Thoracic aorta (tissue), 2 donors: ENCODE results near the gene CIROP. TPM values are rescaled to one million over a fixed set of nuclear protein-coding genes. Genes with fewer than 3 reads are reported as not detected.

Experiments
- ATAC-seq: fragments of 150-250 bp; one replicate; pipeline ENCODE4 v1.8.0; 2017; ENCODE audit warnings: low read depth; ENCODE audit not compliant: insufficient number of reproducible peaks, low FRiP score
- DNase-seq: peaks from one replicate; pipeline ENCODE4 v3.0.0-alpha.2; 2020; ENCODE audit warnings: low spot score
- H3K27ac ChIP-seq, 2 donors: fragments of 200-600 bp; sonication (generic); 1 replicate in 1 of 2; 2 replicates in 1 of 2; pipeline ENCODE4 v1.5.1; 2016; ENCODE audit warnings: mild to moderate bottlenecking in 2 of 2, moderate library complexity in 2 of 2
- H3K27me3 ChIP-seq: fragments of 200-600 bp; sonication (generic); replicated peaks from 2 replicates; pipeline ENCODE4 v1.6.0; 2016; ENCODE audit warnings: mild to moderate bottlenecking; ENCODE audit not compliant: insufficient read depth
- H3K36me3 ChIP-seq: fragments of 200-600 bp; sonication (generic); one replicate; pipeline ENCODE4 v1.5.1; 2016
- H3K4me1 ChIP-seq, 2 donors: fragments of 200-600 bp; sonication (generic); 1 replicate in 1 of 2; 2 replicates in 1 of 2; pipeline versions ENCODE4 v1.5.1 to v1.6.0; 2016; ENCODE audit warnings: low read depth in 2 of 2, mild to moderate bottlenecking in 1 of 2; ENCODE audit not compliant: control insufficient read depth in 1 of 2
- H3K4me3 ChIP-seq: fragments of 200-600 bp; sonication (generic); 2 replicates; pipeline ENCODE4 v1.5.1; 2016; ENCODE audit warnings: mild to moderate bottlenecking
- H3K9me3 ChIP-seq: fragments of 200-600 bp; sonication (generic); 2 replicates; pipeline ENCODE4 v1.5.1; 2016
- total RNA-seq, 2 donors: library from RNA; depleted of rRNA; stranded (reverse); fragments of >200 nt; gene quantifications; one replicate each; pipeline versions ENCODE4 v1.1.0 to v1.2.3, GENCODE V29; 2016
- TF ChIP-seq, protein P1 (sequence below): fragments of 200-600 bp; sonication (generic); IDR thresholded peaks from one replicate; pipeline ENCODE4 v1.5.1; 2019; ENCODE audit warnings: antibody characterized with exemption

The CIROP gene, protein sequence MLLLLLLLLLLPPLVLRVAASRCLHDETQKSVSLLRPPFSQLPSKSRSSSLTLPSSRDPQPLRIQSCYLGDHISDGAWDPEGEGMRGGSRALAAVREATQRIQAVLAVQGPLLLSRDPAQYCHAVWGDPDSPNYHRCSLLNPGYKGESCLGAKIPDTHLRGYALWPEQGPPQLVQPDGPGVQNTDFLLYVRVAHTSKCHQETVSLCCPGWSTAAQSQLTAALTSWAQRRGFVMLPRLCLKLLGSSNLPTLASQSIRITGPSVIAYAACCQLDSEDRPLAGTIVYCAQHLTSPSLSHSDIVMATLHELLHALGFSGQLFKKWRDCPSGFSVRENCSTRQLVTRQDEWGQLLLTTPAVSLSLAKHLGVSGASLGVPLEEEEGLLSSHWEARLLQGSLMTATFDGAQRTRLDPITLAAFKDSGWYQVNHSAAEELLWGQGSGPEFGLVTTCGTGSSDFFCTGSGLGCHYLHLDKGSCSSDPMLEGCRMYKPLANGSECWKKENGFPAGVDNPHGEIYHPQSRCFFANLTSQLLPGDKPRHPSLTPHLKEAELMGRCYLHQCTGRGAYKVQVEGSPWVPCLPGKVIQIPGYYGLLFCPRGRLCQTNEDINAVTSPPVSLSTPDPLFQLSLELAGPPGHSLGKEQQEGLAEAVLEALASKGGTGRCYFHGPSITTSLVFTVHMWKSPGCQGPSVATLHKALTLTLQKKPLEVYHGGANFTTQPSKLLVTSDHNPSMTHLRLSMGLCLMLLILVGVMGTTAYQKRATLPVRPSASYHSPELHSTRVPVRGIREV
- 1 to 10 TPM in 1 of 2 donors, not detected in 1; 1.1 TPM for total RNA-seq

DNA sequence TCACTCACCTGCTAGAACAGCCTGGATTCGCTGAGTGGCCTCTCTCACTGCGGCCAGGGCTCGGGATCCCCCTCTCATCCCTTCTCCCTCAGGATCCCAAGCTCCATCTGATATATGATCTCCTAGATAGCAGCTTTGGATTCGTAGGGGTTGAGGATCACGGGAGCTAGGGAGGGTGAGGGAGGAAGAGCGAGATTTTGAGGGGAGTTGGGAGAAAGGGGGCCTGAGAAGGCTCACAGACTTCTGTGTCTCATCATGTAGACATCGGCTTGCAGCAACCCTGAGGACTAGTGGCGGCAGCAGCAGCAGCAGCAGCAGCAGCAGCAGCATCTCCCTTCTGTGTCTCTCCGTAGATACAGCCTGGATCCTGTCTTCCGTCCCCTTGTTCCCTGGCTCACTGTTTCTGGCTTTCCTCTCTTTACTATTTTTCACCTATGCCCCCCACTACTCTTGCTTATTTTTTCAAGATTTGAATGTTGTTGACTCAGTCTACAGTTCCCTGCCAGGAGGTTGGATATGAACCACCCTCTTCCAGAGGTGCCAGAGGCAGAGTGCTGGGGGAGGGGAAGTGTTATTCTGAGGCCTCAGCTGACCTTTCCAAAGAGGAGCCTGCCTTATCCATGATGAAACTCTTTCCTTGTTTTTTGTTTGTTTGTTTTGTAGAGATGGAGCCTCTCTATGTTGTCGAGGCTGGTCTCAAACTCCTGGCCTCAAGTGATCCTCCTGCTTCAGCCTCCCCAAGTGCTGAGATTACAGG is at the start of gene CIROP:
Gene CIROP, minus strand, starts transcription at position 399 of the 757 bp plus-strand sequence. Its CDS starts 69 bp downstream, at position 330.
- Histone ChIP-seq H3K4me3 (no peak within 1 kb of the TSS), H3K27ac (no peak within 1 kb of the TSS), H3K4me1 (no peaks in the 10 kb centered on the region), H3K36me3 (no peaks in the 10 kb centered on the region), H3K27me3 (no peaks in the 10 kb centered on the region), H3K9me3 (no peaks in the 10 kb centered on the region)
- no peak for ATAC-seq
- TF ChIP-seq, protein P1, sequence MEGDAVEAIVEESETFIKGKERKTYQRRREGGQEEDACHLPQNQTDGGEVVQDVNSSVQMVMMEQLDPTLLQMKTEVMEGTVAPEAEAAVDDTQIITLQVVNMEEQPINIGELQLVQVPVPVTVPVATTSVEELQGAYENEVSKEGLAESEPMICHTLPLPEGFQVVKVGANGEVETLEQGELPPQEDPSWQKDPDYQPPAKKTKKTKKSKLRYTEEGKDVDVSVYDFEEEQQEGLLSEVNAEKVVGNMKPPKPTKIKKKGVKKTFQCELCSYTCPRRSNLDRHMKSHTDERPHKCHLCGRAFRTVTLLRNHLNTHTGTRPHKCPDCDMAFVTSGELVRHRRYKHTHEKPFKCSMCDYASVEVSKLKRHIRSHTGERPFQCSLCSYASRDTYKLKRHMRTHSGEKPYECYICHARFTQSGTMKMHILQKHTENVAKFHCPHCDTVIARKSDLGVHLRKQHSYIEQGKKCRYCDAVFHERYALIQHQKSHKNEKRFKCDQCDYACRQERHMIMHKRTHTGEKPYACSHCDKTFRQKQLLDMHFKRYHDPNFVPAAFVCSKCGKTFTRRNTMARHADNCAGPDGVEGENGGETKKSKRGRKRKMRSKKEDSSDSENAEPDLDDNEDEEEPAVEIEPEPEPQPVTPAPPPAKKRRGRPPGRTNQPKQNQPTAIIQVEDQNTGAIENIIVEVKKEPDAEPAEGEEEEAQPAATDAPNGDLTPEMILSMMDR, result no peak
- no peak for DNase-seq

DNA sequence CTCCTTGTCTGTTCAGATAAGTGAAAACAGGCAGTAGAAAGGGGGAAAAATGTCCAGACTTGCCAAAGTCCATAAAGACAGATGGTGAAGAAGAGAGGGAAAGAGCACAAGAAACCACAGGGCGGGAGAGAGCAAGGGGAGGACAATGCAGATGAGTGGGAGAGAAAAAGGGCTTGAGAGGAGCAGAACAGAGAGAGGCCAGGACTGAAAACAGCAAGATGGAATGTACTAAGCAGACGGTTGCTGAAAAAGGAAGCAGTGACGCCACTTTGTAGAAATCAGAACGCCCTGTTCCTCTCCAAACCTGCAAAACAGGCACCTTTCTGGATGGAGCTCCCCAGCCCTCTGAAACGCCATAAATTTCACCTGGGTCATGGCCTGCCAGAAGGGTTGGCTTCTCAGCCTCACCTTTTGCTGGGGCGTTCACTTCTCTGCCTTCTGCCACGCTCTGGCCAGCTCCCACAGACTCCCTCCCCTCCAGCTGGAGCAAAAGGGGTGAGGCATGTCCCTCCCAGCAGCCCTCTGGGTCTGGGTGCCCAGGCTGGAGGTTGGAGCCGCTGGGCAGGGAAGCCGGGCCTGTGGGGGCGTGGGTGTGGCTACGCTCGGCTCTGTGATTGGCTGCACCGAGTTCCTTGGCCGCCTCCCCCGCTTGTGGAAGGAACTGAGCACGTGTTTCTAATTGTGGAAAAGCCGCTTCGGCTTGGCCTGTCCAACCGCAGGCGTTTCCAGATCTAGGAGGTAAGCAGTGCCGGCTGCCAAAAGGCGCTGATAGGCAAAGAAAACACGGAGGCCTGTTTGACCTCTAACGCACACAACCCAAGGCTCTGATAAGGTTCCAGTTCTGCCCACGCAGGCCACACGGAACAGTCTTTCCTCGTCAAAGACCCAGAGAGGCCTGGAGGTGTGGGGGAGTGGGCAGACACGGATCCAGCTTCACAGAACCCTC is 49.3 kb upstream of the CIROP start:
- H3K9me3 ChIP-seq, result no peaks in the 10 kb centered on the region
- H3K27ac ChIP-seq, result peak overlapping the region; percentile 91 to 93
- ATAC-seq (peak; percentile 90), DNase-seq (peak; percentile 78)
- peak overlapping the region; percentile 67 for H3K4me3 ChIP-seq
- H3K27me3 ChIP-seq, result no peaks in the 10 kb centered on the region
- peaks cover 17 to 45% of the 10 kb centered on the region in 2 donors for H3K4me1 ChIP-seq
- TF ChIP-seq, protein P1, result no peak
- no peaks in the 10 kb centered on the region for H3K36me3 ChIP-seq

DNA sequence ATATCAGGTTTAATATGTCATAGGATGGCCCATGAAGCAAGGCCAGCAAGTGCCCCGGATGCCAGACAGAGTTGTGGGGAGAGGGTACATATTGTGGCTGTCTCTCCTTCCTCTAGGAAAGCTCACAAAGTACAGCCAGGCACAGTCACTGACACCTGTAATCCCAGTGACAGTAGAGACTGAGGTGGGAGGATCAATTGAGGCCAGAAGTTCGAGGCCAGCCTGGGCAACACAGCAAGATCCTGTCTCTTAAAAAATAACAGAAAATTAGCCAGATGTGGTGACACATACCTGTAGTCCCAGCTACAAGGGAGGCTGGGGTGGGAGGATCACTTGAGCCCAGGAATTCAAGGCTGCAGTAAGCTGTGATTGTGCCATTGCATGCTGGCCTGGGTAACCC is 46.6 kb upstream of the CIROP start:
- peak overlapping the region in 1 of 2 donors; percentile 91 for H3K27ac ChIP-seq
- H3K4me1 ChIP-seq, result peaks cover 20 to 51% of the 10 kb centered on the region in 2 donors
- no peaks in the 10 kb centered on the region for H3K36me3 ChIP-seq
- H3K9me3 ChIP-seq, result no peaks in the 10 kb centered on the region
- no peaks in the 10 kb centered on the region for H3K27me3 ChIP-seq
- TF ChIP-seq, protein P1, result no peak
- no peak for DNase-seq
- no peak for ATAC-seq
- H3K4me3 ChIP-seq, result no peak overlapping the region

DNA sequence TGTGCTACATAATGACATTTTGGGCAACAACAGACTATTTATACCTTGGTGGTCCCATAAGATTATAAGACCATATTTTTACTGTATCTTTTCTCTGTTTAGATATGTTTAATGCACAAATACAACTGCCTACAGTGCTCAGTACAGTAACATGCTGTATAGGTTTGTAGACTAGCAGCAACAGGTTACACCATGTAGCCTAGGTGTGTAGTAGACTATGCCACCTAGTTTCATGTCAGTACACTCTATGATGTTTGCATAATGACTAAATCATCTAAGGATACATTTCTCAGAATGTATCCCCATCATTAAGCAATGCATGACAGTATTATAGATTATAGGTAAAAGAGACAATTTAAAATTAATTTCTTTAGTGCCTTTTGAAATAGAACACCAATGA is 45.0 kb upstream of the CIROP start:
- peaks cover 15 to 43% of the 10 kb centered on the region in 2 donors for H3K4me1 ChIP-seq

More for the DNA sequence above, 45.0 kb upstream of the CIROP start:
- Histone ChIP-seq H3K27ac (no peak overlapping the region), H3K36me3 (no peaks in the 10 kb centered on the region), H3K27me3 (no peaks in the 10 kb centered on the region), H3K9me3 (no peaks in the 10 kb centered on the region), H3K4me3 (no peak overlapping the region)
- no peak for DNase-seq
- TF ChIP-seq, protein P1, result no peak
- ATAC-seq, result no peak
